ENCODE data around the gene OPN4. TPM values are rescaled to one million over a fixed set of nuclear protein-coding genes. Genes with fewer than 3 reads are reported as not detected.

OPN4 gene
- total RNA-seq, 1 donor from 2014 or later = not detected

DNA sequence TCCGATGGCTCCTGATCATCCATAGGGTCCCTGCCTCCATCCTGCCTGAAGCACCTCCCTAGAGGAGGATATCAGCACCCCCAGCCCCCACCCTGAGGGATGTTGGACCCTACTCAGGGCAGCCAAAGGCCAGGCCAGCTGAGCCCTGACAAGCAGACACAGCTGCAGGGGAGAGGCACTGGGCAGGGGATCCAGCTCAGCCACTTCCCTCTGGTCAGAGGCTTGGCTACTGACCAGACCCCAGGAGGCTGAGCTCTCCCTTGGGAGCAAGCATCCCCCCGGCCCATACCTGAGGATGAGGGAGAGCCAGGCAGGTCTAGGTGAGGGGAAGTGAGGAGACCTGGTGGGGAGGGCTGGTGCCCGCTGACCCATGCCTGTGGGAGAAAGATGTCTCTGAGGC lies 20.6 kb downstream of the OPN4 start:
- TF ChIP-seq CTCF (IDR thresholded peaks at IDR 0.05; ENCODE audit: partially characterized antibody, unreplicated experiment) = no peak
- no peak for DNase-seq
- H3K4me1 Mint-ChIP-seq (ENCODE audit: low read depth, unreplicated experiment) = peaks cover 48% of the 10 kb centered on the region

DNA sequence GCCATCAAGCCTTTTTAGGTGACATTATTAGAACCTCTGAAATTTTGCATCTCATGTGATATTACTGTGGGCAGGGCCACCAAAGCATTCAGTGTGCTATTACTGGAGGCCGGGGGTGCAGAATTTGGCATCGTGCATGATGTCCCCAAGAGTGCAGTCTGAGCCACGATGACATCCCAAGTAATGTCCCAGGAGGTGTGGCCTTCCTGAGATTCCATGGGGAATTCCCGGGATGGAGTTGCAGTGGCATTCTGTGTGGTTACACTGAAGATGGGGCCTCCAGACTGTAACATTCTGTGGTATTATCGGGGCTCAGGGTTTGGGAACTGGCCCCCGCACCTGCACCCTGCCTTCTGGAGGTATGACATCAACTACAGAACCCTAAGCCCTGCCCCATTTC lies 23.0 kb downstream of the OPN4 start:
- H3K4me3 Mint-ChIP-seq (ENCODE audit: unreplicated experiment) = peak overlapping the region; percentile 3
- H3K9me3 Mint-ChIP-seq (ENCODE audit: unreplicated experiment) = peaks cover 17% of the 10 kb centered on the region

More for the DNA sequence above, 20.6 kb downstream of the OPN4 start:
- peaks cover 20% of the 10 kb centered on the region for H3K27me3 Mint-ChIP-seq (ENCODE audit: unreplicated experiment)
- H3K27ac Mint-ChIP-seq (ENCODE audit: unreplicated experiment) = no peak overlapping the region
- no peaks in the 10 kb centered on the region for H3K36me3 Mint-ChIP-seq (ENCODE audit: unreplicated experiment)
- peaks cover 17% of the 10 kb centered on the region for H3K9me3 Mint-ChIP-seq (ENCODE audit: unreplicated experiment)
- H3K4me3 Mint-ChIP-seq (ENCODE audit: unreplicated experiment) = no peak overlapping the region

GRCh38 chr10:86678999-86679792 lies 24.8 kb downstream of the OPN4 start:
- Mint-ChIP-seq H3K36me3 (ENCODE audit: unreplicated experiment) (no peaks in the 10 kb centered on the region), H3K4me1 (ENCODE audit: low read depth, unreplicated experiment) (peaks cover 44% of the 10 kb centered on the region), H3K27me3 (ENCODE audit: unreplicated experiment) (peaks cover 11% of the 10 kb centered on the region), H3K4me3 (ENCODE audit: unreplicated experiment) (peak overlapping the region; percentile 47), H3K9me3 (ENCODE audit: unreplicated experiment) (peaks cover 6% of the 10 kb centered on the region), H3K27ac (ENCODE audit: unreplicated experiment) (peak overlapping the region; percentile 85)
- TF ChIP-seq CTCF (IDR thresholded peaks at IDR 0.05; ENCODE audit: partially characterized antibody, unreplicated experiment) = no peak
- DNase-seq = no peak

More for the DNA sequence above, 23.0 kb downstream of the OPN4 start:
- DNase-seq = no peak
- no peaks in the 10 kb centered on the region for H3K36me3 Mint-ChIP-seq (ENCODE audit: unreplicated experiment)
- H3K4me1 Mint-ChIP-seq (ENCODE audit: low read depth, unreplicated experiment) = peaks cover 51% of the 10 kb centered on the region
- H3K27ac Mint-ChIP-seq (ENCODE audit: unreplicated experiment) = no peak overlapping the region
- TF ChIP-seq CTCF (IDR thresholded peaks at IDR 0.05; ENCODE audit: partially characterized antibody, unreplicated experiment) = no peak
- peaks cover 20% of the 10 kb centered on the region for H3K27me3 Mint-ChIP-seq (ENCODE audit: unreplicated experiment)

GRCh38 chr10:86681047-86681446 lies 26.7 kb downstream of the OPN4 start:
- TF ChIP-seq CTCF (IDR thresholded peaks at IDR 0.05; ENCODE audit: partially characterized antibody, unreplicated experiment) = no peak
- DNase-seq = no peak
- Mint-ChIP-seq H3K36me3 (ENCODE audit: unreplicated experiment) (no peaks in the 10 kb centered on the region), H3K9me3 (ENCODE audit: unreplicated experiment) (peaks cover 2% of the 10 kb centered on the region), H3K4me3 (ENCODE audit: unreplicated experiment) (no peak overlapping the region), H3K27ac (ENCODE audit: unreplicated experiment) (no peak overlapping the region), H3K4me1 (ENCODE audit: low read depth, unreplicated experiment) (peaks cover 38% of the 10 kb centered on the region), H3K27me3 (ENCODE audit: unreplicated experiment) (peaks cover 4% of the 10 kb centered on the region)

- peaks cover 5% of the 10 kb centered on the region for H3K27me3 Mint-ChIP-seq (ENCODE audit: unreplicated experiment)
- no peak overlapping the region for H3K4me3 Mint-ChIP-seq (ENCODE audit: unreplicated experiment)
- DNase-seq = no peak
- H3K36me3 Mint-ChIP-seq (ENCODE audit: unreplicated experiment) = no peaks in the 10 kb centered on the region
- no peak overlapping the region for H3K27ac Mint-ChIP-seq (ENCODE audit: unreplicated experiment)
- TF ChIP-seq CTCF (IDR thresholded peaks at IDR 0.05; ENCODE audit: partially characterized antibody, unreplicated experiment) = no peak
- H3K9me3 Mint-ChIP-seq (ENCODE audit: unreplicated experiment) = peaks cover 2% of the 10 kb centered on the region
- H3K4me1 Mint-ChIP-seq (ENCODE audit: low read depth, unreplicated experiment) = peaks cover 37% of the 10 kb centered on the region
These were observed 27.5 kb downstream of the OPN4 start for GRCh38 chr10:86681722-86682386.

All from glutamatergic neuron (in vitro differentiated cells).